SJCRH30 (cell line): ENCODE measurements around the gene MTHFD2. TPM values are rescaled to one million over a fixed set of nuclear protein-coding genes. Genes with fewer than 3 reads are reported as not detected.
A peak's percentile ranks its signal among the peaks of the same experiment; 100 is the strongest.
"Not testable (repeated sequence)": the region's sequence is repeated elsewhere in the genome, so short reads cannot be mapped to it uniquely, and the experiment has no call there.

ENCODE experiments used
- DNase-seq, 2 experiments: peaks; one replicate each; pipeline ENCODE4 v3.0.0-alpha.2; 2015 to 2020
- H3K27ac ChIP-seq: fragments of 250-450 bp; sonication (Bioruptor Pico); 2 replicates; pipeline ENCODE4 v1.5.1; 2020; ENCODE audit warnings: mild to moderate bottlenecking, moderate library complexity
- H3K27me3 ChIP-seq: fragments of 250-450 bp; sonication (Bioruptor Pico); 2 replicates; pipeline ENCODE4 v1.5.1; 2020; ENCODE audit warnings: mild to moderate bottlenecking, moderate library complexity
- H3K36me3 ChIP-seq: fragments of 250-450 bp; sonication (Bioruptor Pico); 2 replicates; pipeline ENCODE4 v1.5.1; 2020; ENCODE audit warnings: mild to moderate bottlenecking, moderate library complexity
- H3K4me1 ChIP-seq: fragments of 250-450 bp; sonication (Bioruptor Pico); 2 replicates; pipeline ENCODE4 v1.5.1; 2020; ENCODE audit warnings: mild to moderate bottlenecking, moderate library complexity
- H3K4me3 ChIP-seq: fragments of 250-450 bp; sonication (Bioruptor Pico); 2 replicates; pipeline ENCODE4 v1.5.1; 2020; ENCODE audit warnings: mild to moderate bottlenecking, moderate library complexity
- H3K9me3 ChIP-seq: fragments of 250-450 bp; sonication (Bioruptor Pico); replicated peaks from 2 replicates; pipeline ENCODE4 v1.5.1; 2020; ENCODE audit warnings: mild to moderate bottlenecking, moderate library complexity
- total RNA-seq: library from RNA; depleted of rRNA; stranded (reverse); fragments of >200 nt; shearing (Covaris generic); gene quantifications from 2 replicates; pipeline ENCODE4 v1.2.3, GENCODE V29; 2014

The MTHFD2 gene
- total RNA-seq, 1 experiment from 2014 or later = 236 TPM

DNA sequence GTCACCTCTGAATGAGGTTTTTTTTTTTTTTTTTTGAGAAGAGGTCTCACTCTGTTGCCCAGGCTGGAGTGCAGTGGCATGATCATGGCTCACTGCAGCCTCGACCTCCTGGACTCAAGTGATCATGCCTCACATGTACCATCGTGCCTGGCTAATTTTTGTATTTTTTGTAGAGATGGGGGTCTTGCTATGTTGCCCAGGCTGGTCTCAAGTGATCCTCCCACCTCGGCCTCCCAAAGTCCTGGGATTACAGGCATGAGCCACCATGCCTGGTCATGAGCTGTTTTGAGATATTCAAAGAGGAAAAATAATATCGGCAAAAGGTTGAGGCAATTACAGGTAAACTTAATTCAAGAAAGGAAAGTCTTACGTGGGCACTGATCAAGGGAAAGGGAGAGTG lies 31.4 kb downstream of the MTHFD2 start:
- H3K9me3 ChIP-seq, DNase-seq, H3K4me3 ChIP-seq, H3K27me3 ChIP-seq, H3K27ac ChIP-seq, H3K4me1 ChIP-seq, H3K36me3 ChIP-seq: not testable (repeated sequence)

DNA sequence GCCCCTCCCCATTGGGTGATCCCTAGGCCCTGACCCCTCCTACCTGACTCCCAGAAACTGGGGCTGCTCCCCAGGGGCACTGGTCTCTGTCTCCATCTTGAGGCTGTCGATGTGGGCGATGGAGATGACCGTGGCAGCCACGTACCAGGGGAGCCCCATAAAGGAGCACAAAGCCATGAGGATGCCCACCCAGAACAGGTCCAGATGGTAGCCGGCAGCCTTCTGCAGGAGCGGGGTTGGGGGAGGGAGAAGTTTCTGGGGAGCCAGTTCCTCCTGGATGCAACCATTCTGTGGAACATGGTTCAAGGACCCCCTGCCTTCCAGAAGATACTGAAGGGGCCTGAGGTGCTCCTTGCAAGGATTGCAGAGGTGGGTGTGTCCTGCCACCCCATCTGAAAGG lies 34.0 kb downstream of the MTHFD2 start:
- Histone ChIP-seq H3K36me3 (no peaks in the 10 kb centered on the region), H3K4me3 (no peak overlapping the region), H3K9me3 (no peaks in the 10 kb centered on the region; the same call in 1 of the 2 replicates), H3K4me1 (0 out of 2 replicates have a peak, but pooled peaks cover 4% of the 10 kb centered on the region), H3K27ac (no peak overlapping the region), H3K27me3 (peaks cover 12% of the 10 kb centered on the region; the same call in 1 of the 2 replicates)
- no peak for DNase-seq

DNA sequence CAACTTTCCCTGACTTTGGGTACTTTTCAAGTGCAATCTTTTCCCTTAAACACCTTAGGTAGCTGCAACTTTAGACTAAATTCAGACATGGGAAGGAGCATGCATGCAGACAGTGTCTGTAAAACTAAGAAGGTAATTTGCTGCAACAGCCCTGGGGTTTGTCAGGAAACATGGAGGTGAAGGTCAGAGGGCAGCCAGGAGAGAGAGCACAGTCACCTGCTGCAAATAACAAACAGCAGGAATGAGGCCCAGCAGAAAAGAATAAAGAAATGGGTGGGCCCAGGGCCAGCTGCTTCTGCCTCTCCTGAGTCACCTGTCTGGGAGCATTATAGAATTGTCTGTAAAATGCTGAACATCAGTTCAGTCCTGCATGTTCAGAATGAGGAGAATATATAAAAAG lies 35.2 kb downstream of the MTHFD2 start:
- no peak overlapping the region for H3K27ac ChIP-seq
- peaks cover 12% of the 10 kb centered on the region; the same call in 1 of the 2 replicates for H3K27me3 ChIP-seq
- H3K9me3 ChIP-seq = no peaks in the 10 kb centered on the region; the same call in 1 of the 2 replicates
- no peaks in the 10 kb centered on the region for H3K36me3 ChIP-seq
- DNase-seq = no peak
- H3K4me3 ChIP-seq = no peak overlapping the region
- 0 out of 2 replicates have a peak, but pooled peaks cover 4% of the 10 kb centered on the region for H3K4me1 ChIP-seq

DNA sequence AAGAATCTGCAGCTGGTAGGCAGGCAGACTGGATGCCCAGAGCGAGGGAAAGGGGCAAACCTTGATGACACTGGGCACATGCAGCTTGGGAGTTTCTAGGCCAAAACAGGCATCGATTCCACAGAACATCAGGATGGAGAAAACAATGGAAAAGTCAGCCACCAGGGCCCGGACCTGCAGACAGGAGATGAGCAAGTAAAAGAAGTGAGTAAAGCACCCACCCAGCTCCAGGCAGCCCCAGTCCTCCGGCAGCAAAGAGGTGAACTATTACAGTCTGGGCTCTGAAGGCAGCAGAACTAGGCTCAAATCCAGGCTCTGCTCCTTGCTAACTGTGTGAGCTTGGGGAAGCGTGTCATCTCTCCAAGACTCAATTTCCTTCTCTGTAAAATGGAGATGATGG lies 36.6 kb downstream of the MTHFD2 start:
- peaks cover 11% of the 10 kb centered on the region; the same call in 1 of the 2 replicates for H3K27me3 ChIP-seq
- H3K4me3 ChIP-seq = no peak overlapping the region
- H3K4me1 ChIP-seq = 0 out of 2 replicates have a peak, but pooled peaks cover 4% of the 10 kb centered on the region
- H3K9me3 ChIP-seq = no peaks in the 10 kb centered on the region; the same call in 1 of the 2 replicates
- H3K36me3 ChIP-seq = no peaks in the 10 kb centered on the region
- no peak overlapping the region for H3K27ac ChIP-seq
- DNase-seq = no peak

DNA sequence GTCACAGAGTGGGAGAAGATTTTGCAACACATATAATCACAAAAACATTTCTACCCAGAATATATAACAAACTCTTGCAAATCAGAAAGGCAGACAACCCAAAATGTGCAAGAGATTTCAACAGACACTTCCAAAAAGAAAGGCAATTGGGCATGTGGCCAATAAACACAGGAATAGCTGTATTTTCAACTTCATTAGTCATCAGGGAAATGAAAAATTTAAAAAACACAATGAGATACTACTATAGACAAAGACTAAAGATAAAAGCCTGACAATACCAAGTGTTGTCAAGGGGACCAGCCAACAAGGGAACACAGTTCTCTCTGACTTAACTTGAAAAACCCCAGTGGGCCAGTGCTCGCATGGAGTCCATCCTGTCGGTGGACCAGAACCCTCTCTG lies 40.5 kb downstream of the MTHFD2 start:
- H3K27me3 ChIP-seq = 0 out of 2 replicates have a peak, but pooled peaks cover 4% of the 10 kb centered on the region
- DNase-seq = no peak
- 0 out of 2 replicates have a peak, but pooled peaks cover 4% of the 10 kb centered on the region for H3K4me1 ChIP-seq
- no peaks in the 10 kb centered on the region for H3K36me3 ChIP-seq
- no peak overlapping the region for H3K27ac ChIP-seq
- no peaks in the 10 kb centered on the region; the same call in 1 of the 2 replicates for H3K9me3 ChIP-seq
- no peak overlapping the region for H3K4me3 ChIP-seq

DNA sequence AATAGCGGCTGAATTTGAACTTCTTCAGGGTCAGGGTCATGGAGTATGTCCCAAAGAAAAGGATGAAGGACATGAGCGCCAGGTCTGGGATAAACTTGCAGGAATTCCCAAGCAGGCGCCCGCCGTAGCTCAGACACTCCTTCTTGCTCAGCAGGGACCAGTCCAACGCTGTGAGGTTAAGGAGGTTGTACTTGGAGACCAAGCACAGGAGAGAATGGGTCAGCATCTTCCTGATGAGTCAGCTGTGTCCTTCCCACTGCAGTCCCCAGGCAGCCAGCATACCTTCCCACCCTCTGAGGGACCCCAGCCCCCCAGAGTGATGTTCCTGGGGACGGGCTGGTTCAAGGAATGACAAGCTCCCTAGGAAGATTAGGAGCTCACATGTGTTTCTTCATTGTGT lies 40.9 kb downstream of the MTHFD2 start:
- Histone ChIP-seq H3K27me3 (0 out of 2 replicates have a peak, but pooled peaks cover 4% of the 10 kb centered on the region), H3K4me1 (0 out of 2 replicates have a peak, but pooled peaks cover 4% of the 10 kb centered on the region), H3K36me3 (no peaks in the 10 kb centered on the region), H3K27ac (no peak overlapping the region), H3K4me3 (no peak overlapping the region), H3K9me3 (no peaks in the 10 kb centered on the region; the same call in 1 of the 2 replicates)
- DNase-seq = no peak

DNA sequence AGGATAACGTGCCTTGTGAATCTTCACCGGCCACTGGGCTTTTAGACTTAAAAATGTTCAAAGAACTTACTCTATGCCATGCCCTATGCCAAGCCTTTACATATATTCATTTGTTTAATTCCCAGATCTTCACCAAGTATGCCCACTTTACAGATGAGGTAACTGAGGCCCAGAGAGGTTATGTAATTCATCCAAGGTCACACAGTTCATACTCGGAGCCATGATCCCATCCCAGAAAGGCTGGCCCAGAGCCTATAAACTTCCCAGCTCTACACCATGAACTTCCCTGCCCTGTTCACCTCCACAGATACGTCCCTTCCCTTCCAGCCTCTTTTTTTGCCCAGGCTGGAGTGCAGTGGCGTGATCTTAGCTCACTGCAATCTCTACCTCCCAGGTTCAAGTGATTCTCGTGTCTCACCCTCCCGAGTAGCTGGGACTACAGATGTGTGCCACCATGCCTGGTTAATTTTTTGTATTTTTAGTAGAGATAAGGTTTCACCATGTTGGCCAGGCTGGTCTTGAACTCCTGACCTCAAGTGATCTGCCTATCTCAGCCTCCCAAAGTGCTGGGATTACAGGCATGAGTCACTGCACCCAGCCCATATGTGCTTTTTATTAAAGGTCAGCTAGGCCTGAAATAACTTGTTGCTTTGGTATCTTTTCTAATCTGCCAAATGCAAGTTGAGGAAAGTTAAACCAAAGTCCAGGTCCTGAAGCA lies 44.1 kb downstream of the MTHFD2 start:
- Histone ChIP-seq H3K27ac (no peak overlapping the region), H3K36me3 (no peaks in the 10 kb centered on the region), H3K9me3 (no peaks in the 10 kb centered on the region), H3K4me3 (no peak overlapping the region), H3K4me1 (no peaks in the 10 kb centered on the region), H3K27me3 (no peaks in the 10 kb centered on the region)
- no peak for DNase-seq

DNA sequence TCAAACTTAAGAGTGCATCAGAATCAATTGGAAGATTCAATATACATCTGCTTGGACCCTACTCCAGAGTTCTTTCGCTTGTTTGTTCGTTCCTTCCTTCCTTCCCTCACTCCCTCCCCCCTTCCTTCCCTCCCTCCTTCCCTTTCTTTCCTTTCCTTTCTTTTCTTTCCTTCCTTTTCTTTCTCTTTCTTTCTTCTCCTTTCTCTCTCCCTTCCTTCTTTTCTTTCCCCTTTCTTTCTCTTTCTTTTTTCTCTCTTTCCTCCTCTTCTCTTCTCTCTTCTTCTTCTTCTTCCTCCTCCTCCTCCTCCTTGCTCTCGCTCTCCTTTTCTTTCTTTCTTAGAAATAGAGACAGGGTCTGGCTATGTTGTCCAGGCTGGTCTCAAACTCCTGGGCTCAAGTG lies 45.9 kb downstream of the MTHFD2 start:
- H3K36me3 ChIP-seq = no peaks in the 10 kb centered on the region
- no peak overlapping the region for H3K27ac ChIP-seq
- no peak overlapping the region for H3K4me3 ChIP-seq
- no peaks in the 10 kb centered on the region for H3K27me3 ChIP-seq
- H3K9me3 ChIP-seq = no peaks in the 10 kb centered on the region
- no peak for DNase-seq
- peaks cover 5% of the 10 kb centered on the region; the same call in 1 of the 2 replicates for H3K4me1 ChIP-seq

DNA sequence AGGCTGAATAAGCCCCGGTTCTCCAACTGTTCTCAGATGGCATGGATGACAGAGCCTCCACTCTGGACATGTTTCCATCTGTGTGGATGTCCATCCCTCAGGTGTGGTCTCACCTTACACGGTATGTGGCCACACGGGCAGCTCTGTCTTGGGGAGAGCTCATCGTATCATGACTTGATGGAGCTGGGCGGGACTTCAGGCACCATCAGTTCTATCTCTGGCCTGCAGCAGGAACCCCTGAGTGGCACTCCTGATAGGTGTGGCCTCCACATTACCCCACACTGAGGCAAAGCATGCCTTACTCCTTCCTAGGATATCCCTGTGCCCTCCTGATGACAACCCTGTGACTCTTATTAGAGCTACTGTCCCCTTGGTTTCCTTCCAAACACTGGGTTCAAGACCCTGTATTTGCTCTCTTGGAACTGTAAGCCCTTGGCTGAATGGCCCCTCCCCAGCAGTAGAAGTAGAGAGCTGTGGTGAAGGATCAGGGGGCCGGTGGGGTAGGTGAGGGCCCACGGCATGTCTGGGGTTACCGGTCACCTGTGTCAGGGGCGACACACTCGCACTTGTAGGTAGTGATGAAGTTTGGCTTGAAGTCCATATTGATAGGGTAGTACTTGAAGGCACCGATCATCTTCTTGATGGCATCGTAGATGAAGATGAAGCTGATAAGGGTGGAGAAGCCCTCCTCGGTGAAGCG lies 48.2 kb downstream of the MTHFD2 start:
- H3K27ac ChIP-seq = no peak overlapping the region
- H3K9me3 ChIP-seq = no peaks in the 10 kb centered on the region
- H3K4me1 ChIP-seq = peaks cover 12% of the 10 kb centered on the region; the same call in 1 of the 2 replicates
- H3K27me3 ChIP-seq = no peaks in the 10 kb centered on the region; the same call in 1 of the 2 replicates
- no peak for DNase-seq
- no peaks in the 10 kb centered on the region for H3K36me3 ChIP-seq
- H3K4me3 ChIP-seq = no peak overlapping the region

DNA sequence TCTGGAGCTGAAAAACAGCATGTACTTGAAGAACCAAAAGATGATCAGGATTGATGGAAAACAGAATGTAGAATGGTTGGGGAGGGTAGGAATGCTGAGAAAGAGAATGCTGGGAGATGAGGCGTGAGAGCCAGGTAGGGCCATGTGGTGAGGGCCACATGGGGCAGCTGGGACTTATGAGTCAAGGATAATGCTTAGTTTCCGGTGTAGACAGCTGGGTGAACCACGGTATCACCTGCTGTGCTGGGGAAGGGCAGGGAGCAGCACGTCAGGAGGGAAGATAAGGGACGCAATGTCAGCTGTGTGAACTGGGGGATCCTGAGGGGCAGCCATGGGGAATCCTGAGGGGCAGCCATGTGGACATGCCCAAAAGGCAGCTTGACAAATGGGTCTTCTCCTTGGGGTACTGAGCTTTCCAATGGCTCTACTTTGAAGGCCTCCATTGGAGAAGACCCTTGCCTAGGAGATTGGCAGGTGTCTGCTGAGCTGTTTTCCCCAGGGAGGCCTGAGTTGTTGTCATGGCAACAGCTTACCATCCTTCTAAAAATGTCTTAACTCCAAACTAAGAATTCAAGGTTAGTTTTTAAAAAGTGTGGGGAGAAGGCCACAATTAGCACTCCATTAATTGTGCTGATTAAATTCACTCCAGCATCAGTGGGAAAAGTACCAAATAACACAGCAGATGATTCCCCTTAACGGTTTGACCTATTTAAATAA lies 51.1 kb downstream of the MTHFD2 start:
- Histone ChIP-seq H3K27ac (no peak overlapping the region), H3K27me3 (no peaks in the 10 kb centered on the region; the same call in none of the 2 replicates), H3K9me3 (no peaks in the 10 kb centered on the region), H3K36me3 (no peaks in the 10 kb centered on the region), H3K4me3 (no peak overlapping the region), H3K4me1 (peaks cover 12% of the 10 kb centered on the region; the same call in 1 of the 2 replicates)
- DNase-seq = peak in 1 of 2 experiments; percentile 27

DNA sequence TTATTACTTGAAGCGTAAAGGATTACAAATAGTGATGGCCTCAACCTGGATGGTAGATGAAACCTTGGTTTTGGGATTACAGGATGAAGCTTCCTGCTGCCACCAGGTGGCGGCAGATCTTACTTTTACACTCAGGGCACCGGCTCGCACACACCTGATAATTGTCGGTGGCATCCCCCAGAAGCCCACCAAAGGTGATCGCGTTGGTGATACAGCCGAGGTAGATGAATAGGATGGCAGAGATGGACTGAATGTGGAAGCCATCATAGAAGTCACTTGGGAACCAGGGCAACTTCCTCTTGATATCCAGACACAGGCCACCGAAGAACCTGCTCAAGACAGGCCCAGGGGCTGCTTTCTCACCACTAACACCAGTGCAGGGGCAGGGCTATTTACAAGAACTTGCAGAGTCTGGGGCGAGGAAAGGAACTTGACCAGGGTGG lies 51.8 kb downstream of the MTHFD2 start:
- no peaks in the 10 kb centered on the region for H3K36me3 ChIP-seq
- no peak overlapping the region for H3K27ac ChIP-seq
- no peaks in the 10 kb centered on the region for H3K9me3 ChIP-seq
- H3K4me3 ChIP-seq = no peak overlapping the region
- peaks cover under 1% of the 10 kb centered on the region for H3K27me3 ChIP-seq
- peaks cover 12% of the 10 kb centered on the region; the same call in 1 of the 2 replicates for H3K4me1 ChIP-seq
- DNase-seq = peak; percentile 29 to 70

DNA sequence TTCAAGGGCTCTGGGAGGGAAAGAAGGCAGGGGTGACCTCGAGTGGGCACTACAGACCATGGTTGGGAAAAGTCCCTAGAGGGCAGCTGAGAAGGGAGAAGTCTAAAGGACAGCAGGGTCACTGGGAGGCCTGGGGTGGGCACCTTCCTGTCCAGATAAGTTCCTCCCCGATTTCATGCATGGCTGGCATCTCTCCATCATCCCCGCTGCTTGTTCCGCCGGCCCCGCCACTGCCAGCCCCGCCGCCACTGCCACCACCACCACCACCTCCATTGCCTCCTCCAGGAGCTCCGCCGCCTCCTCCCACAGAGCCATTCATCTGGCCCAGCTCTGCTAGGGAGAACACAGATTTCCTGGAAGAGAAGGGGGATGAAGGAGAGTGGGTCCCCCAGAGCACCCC lies 53.6 kb downstream of the MTHFD2 start:
- no peak for DNase-seq
- Histone ChIP-seq H3K36me3 (no peaks in the 10 kb centered on the region), H3K4me3 (no peak overlapping the region)

DNA sequence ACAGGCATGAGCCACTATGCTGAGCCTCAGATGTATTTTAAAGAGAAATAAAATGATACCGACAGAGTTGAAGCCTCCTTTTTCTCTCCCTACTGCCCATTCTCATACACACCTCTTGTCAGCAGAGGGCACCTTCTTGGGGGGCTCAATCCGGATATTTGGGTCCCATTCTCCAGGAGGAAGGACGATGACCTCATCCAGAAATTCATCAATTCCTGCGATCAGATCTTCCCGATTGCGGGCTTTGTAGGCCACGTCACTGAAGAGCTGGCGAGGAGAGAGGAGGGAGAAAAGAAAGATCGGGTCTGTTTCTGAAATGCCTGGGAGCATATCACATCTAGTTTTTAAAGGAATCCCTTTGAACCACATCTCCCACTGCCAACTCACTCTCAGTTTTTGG lies 54.4 kb downstream of the MTHFD2 start:
- Histone ChIP-seq H3K4me1 (peaks cover 12% of the 10 kb centered on the region; the same call in 1 of the 2 replicates), H3K36me3 (no peaks in the 10 kb centered on the region), H3K27me3 (peaks cover 4% of the 10 kb centered on the region), H3K4me3 (no peak overlapping the region), H3K9me3 (no peaks in the 10 kb centered on the region), H3K27ac (no peak overlapping the region)
- DNase-seq = no peak

More for the DNA sequence above, 53.6 kb downstream of the MTHFD2 start:
- Histone ChIP-seq H3K4me1 (peaks cover 12% of the 10 kb centered on the region; the same call in 1 of the 2 replicates), H3K27ac (no peak overlapping the region), H3K27me3 (peaks cover 4% of the 10 kb centered on the region), H3K9me3 (no peaks in the 10 kb centered on the region)

DNA sequence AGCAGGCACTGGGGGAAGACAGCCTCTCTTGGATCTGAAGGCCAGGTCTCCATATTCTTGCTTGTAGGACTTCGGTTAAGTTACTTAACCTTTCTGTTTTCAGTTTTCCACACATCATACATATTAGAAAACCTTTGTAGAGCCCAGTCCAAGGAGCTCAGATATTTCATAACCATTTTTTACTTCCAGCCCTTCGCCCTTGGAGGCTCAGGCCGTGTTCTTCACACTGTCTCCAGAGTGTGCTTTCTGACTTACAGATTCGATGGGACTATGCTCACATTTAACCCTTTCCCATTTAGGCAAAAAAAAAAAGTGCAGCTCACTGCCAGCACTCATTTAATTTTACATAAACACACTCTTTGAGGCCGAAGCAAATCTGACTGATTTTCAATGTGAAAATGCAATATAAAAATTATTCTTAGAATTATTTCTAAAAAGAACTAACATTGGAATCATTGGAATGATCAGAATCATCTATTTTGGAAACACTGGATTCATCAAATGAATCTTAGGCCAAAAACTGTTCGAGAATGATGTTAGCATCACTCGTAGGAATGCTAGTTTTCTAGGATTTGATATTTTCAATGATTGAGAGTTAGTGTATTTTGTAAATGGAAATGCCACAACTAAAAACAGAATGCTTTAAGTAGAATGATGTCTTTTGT lies 55.0 kb downstream of the MTHFD2 start:
- H3K27me3 ChIP-seq = peaks cover 4% of the 10 kb centered on the region
- no peak overlapping the region for H3K27ac ChIP-seq
- H3K36me3 ChIP-seq = no peaks in the 10 kb centered on the region
- no peak for DNase-seq
- no peaks in the 10 kb centered on the region for H3K9me3 ChIP-seq
- H3K4me1 ChIP-seq = peaks cover 12% of the 10 kb centered on the region; the same call in 1 of the 2 replicates
- H3K4me3 ChIP-seq = no peak overlapping the region
